MCF 10A (cell line): Measurements from ENCODE around the gene ABHD10. TPM values are rescaled to one million over a fixed set of nuclear protein-coding genes. Genes with fewer than 3 reads are reported as not detected.
"Not testable (repeated sequence)": the region's sequence is repeated elsewhere in the genome, so short reads cannot be mapped to it uniquely, and the experiment has no call there.

Experiments used
- BruUV-seq: library from RNA; stranded (reverse); fragments of 400-500 nt; replicated peaks from 2 replicates; lab custom pipeline; 2021; lab: Mats Ljungman, UMichigan
- CTCF ChIA-PET: fragments of 300-600 bp; sonication (Branson Sonifier 250); formaldehyde crosslinking; extraction: SDS; loops from one replicate; lab custom pipeline; 2021; ENCODE audit warnings: antibody characterized with exemption, inconsistent platforms; lab: Yijun Ruan, JAX
- POLR2A ChIA-PET: fragments of 300-600, 350-650 bp; sonication (Branson Sonifier 250); formaldehyde crosslinking; extraction: SDS; loops from one replicate; lab custom pipeline; 2020; ENCODE audit warnings: antibody characterized with exemption, inconsistent platforms; lab: Yijun Ruan, JAX
- DNase-seq: peaks from one replicate; pipeline ENCODE4 v3.0.0-alpha.2; 2018; ENCODE audit not compliant: unreplicated experiment
- H3K27ac Mint-ChIP-seq: one replicate; pipeline ENCODE4 v1.8.0; 2022; ENCODE audit warnings: mild to moderate bottlenecking, low read depth, mixed read lengths; ENCODE audit not compliant: unreplicated experiment
- H3K27me3 Mint-ChIP-seq: one replicate; pipeline ENCODE4 v1.8.0; 2022; ENCODE audit warnings: mixed read lengths; ENCODE audit not compliant: insufficient read depth, unreplicated experiment
- H3K36me3 Mint-ChIP-seq: one replicate; pipeline ENCODE4 v1.8.0; 2022; ENCODE audit warnings: mild to moderate bottlenecking, moderate library complexity, mixed read lengths; ENCODE audit not compliant: insufficient read depth, unreplicated experiment
- H3K4me1 Mint-ChIP-seq: one replicate; pipeline ENCODE4 v1.8.0; 2022; ENCODE audit warnings: mixed read lengths; ENCODE audit not compliant: insufficient read depth, unreplicated experiment
- H3K4me3 Mint-ChIP-seq: one replicate; pipeline ENCODE4 v1.8.0; 2022; ENCODE audit warnings: mild to moderate bottlenecking, moderate library complexity, mixed read lengths; ENCODE audit not compliant: unreplicated experiment
- H3K9me3 Mint-ChIP-seq: one replicate; pipeline ENCODE4 v1.8.0; 2022; ENCODE audit warnings: mixed read lengths; ENCODE audit not compliant: unreplicated experiment
- intact Hi-C: fragments of 100-400 bp; cut with micrococcal nuclease; formaldehyde crosslinking; loops from 2 replicates; pipeline ENCODE4 v1.14.1; 2022
- total RNA-seq: library from RNA; stranded (reverse); gene quantifications from 2 replicates; pipeline ENCODE4 v1.2.3, GENCODE V29; 2022
- TF ChIP-seq, protein P1 (sequence below): fragments of 200-600 bp; IDR thresholded peaks from one replicate; pipeline ENCODE4 v1.8.0; 2022; ENCODE audit warnings: antibody characterized with exemption, mild to moderate bottlenecking; ENCODE audit not compliant: unreplicated experiment

The ABHD10 gene
- total RNA-seq, 1 experiment from 2014 or later: 34.1 TPM

DNA sequence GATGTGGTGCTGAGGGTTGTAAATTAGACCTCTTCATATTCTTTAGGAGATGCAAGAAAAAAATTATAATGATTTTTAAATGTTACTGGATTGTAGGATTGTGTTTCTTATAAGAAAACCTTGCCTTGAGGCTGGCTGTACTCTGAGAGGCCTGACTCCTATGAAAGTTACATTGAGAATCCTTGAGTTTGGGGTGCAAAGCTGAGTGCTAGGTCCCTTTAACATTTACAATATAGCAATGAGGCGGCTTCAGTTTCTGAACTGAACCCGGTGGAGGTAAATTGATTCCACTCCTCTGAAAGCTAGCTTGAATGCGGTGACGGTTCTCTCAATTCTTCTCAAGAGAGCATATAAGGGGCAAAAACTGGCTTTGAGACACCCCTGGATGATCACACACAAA lies 55.6 kb downstream of the ABHD10 start, which contains the start of gene TMPRSS7:
TMPRSS7 (plus strand) TSS at position 301 of the 400 bp plus-strand sequence. CDS start 110 bp downstream, outside the sequence.
- no peak for DNase-seq
- Mint-ChIP-seq H3K36me3 (no peaks in the 10 kb centered on the region), H3K9me3 (no peaks in the 10 kb centered on the region), H3K27ac (no peak within 1 kb of the TSS), H3K4me3 (no peak within 1 kb of the TSS), H3K4me1 (peaks cover 6% of the 10 kb centered on the region), H3K27me3 (no peaks in the 10 kb centered on the region)
- POLR2A ChIA-PET: no interaction called here
- CTCF ChIA-PET: interaction anchor here (1.0 to 4.8 kb wide), 4 partner anchors 9 to 45 kb away, joined by 3 to 34 read pairs (median 6); no protein-coding TSS in a partner anchor
- intact Hi-C loops: no loop called here
- TF ChIP-seq, protein P1, sequence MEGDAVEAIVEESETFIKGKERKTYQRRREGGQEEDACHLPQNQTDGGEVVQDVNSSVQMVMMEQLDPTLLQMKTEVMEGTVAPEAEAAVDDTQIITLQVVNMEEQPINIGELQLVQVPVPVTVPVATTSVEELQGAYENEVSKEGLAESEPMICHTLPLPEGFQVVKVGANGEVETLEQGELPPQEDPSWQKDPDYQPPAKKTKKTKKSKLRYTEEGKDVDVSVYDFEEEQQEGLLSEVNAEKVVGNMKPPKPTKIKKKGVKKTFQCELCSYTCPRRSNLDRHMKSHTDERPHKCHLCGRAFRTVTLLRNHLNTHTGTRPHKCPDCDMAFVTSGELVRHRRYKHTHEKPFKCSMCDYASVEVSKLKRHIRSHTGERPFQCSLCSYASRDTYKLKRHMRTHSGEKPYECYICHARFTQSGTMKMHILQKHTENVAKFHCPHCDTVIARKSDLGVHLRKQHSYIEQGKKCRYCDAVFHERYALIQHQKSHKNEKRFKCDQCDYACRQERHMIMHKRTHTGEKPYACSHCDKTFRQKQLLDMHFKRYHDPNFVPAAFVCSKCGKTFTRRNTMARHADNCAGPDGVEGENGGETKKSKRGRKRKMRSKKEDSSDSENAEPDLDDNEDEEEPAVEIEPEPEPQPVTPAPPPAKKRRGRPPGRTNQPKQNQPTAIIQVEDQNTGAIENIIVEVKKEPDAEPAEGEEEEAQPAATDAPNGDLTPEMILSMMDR: no peak
- BruUV-seq: no TSS peak

DNA sequence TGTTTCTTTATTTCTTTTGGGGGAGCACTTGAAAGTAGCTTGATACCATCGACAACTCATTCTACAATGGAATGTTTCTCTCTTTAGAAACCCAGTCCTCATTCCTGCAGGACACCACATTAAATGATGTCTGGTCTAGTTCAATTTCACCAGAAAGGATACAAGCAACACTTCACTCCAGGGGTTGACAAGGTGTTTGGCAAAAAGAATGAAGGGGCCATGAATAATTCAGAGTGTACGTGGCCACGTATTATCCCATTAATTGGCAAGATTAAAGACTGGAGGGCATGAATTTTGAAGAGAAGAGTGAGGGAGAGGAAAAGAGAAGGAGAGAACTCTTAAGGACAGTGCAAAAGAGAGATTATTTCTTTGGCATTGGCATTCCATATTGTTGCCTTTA lies 56.4 kb downstream of the ABHD10 start:
- Mint-ChIP-seq H3K4me3 (no peak overlapping the region), H3K9me3 (no peaks in the 10 kb centered on the region), H3K36me3 (no peaks in the 10 kb centered on the region), H3K27ac (no peak overlapping the region), H3K27me3 (no peaks in the 10 kb centered on the region), H3K4me1 (peaks cover 6% of the 10 kb centered on the region)
- ChIA-PET CTCF (interaction anchor here (1.0 to 4.8 kb wide), 3 partner anchors 8 to 45 kb away, joined by 3 to 34 read pairs (median 7); no protein-coding TSS in a partner anchor), POLR2A (no interaction called here)
- TF ChIP-seq, protein P1: no peak
- intact Hi-C loops: no loop called here
- DNase-seq: no peak
- BruUV-seq: no TSS peak

DNA sequence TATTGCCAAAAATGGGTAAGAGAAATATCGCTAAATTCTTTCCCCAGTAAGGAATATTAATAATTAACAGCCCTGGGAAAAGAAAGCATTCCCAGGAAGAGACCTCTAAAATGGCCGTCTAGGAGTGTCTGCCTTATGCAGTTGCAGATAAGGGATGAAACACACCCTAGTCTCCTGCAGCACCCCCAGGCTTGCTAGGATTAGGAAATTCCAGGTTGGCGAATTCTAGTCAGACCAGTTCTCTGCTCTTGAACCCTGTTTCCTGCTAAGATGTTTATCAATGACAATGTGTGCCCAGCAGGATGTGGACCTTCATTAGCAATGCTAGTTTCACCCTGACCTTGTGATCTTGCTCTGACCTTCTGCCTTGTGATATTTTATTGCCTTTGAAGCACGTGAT lies 58.4 kb downstream of the ABHD10 start:
- BruUV-seq, DNase-seq, H3K4me3 Mint-ChIP-seq, H3K27me3 Mint-ChIP-seq, CTCF ChIA-PET, H3K27ac Mint-ChIP-seq, intact Hi-C loops, H3K9me3 Mint-ChIP-seq, H3K4me1 Mint-ChIP-seq, POLR2A ChIA-PET, H3K36me3 Mint-ChIP-seq: not testable (repeated sequence)

DNA sequence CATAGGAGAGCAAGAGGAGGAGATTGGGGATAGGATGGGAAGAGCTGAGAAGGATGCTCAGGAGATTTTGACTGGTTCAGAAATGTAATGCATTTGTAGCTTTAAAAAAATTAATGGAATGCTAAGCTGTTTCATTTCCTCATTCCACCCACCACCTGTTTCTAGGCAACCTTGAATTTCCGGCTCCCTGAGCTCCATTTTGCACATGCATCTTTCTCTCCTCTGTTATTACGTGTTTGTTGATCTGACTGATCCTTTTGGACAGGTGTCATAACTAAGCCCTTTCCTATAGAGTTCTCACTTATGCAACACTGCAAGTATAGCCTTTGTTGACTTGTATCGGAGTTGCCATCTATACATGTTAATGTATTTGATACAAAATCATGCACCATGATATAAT lies 60.0 kb downstream of the ABHD10 start:
- CTCF ChIA-PET: interaction anchor here (0.6 to 9.0 kb wide), 8 partner anchors 9 to 367 kb away, joined by 3 to 165 read pairs (median 3); no protein-coding TSS in a partner anchor
- no TSS peak for BruUV-seq
- Mint-ChIP-seq H3K4me3 (no peak overlapping the region), H3K27me3 (no peaks in the 10 kb centered on the region), H3K9me3 (no peaks in the 10 kb centered on the region), H3K27ac (no peak overlapping the region), H3K36me3 (no peaks in the 10 kb centered on the region), H3K4me1 (peaks cover 6% of the 10 kb centered on the region)
- POLR2A ChIA-PET: no interaction called here
- DNase-seq: peak; percentile 11
- TF ChIP-seq, protein P1: no peak
- intact Hi-C loops: no loop called here
